ENCODE measurements around the gene SIPA1L3. TPM values are rescaled to one million over a fixed set of nuclear protein-coding genes. Genes with fewer than 3 reads are reported as not detected.
"Not testable (repeated sequence)": the region's sequence is repeated elsewhere in the genome, so short reads cannot be mapped to it uniquely, and the experiment has no call there.

The SIPA1L3 gene
- total RNA-seq, 1 experiment from 2014 or later, result 36.0 TPM

GRCh38 chr19:37909661-37910199 lies 2.7 kb downstream of the SIPA1L3 start:
- DNase-seq (ENCODE audit: unreplicated experiment), result no peak
- no peak overlapping the region for H3K4me3 Mint-ChIP-seq (ENCODE audit: unreplicated experiment)
- H3K27ac Mint-ChIP-seq (ENCODE audit: low read depth, unreplicated experiment), result no peak overlapping the region
- peaks cover 13% of the 10 kb centered on the region for H3K4me1 Mint-ChIP-seq (ENCODE audit: insufficient read depth, unreplicated experiment)
- no peaks in the 10 kb centered on the region for H3K9me3 Mint-ChIP-seq (ENCODE audit: unreplicated experiment)
- BruUV-seq (replicated peaks), result no TSS peak
- no peaks in the 10 kb centered on the region for H3K36me3 Mint-ChIP-seq (ENCODE audit: insufficient read depth, unreplicated experiment)
- H3K27me3 Mint-ChIP-seq (ENCODE audit: insufficient read depth, unreplicated experiment), result no peaks in the 10 kb centered on the region
- no peak for TF ChIP-seq CTCF (IDR thresholded peaks at IDR 0.05; ENCODE audit: unreplicated experiment)
- CTCF ChIA-PET, result interaction anchor here (0.6 to 1.3 kb wide), 3 partner anchors 8 to 192 kb away, joined by 3 to 4 read pairs (median 4); no protein-coding TSS in a partner anchor
- intact Hi-C loops (cut with micrococcal nuclease), result no loop called here
- POLR2A ChIA-PET, result interaction anchor here (1.1 kb wide), 1 partner anchor 94 kb away, joined by 3 read pairs; no protein-coding TSS in a partner anchor

GRCh38 chr19:37914908-37915307 lies 7.9 kb downstream of the SIPA1L3 start:
- CTCF ChIA-PET, result interaction anchor here (5.2 kb wide), 1 partner anchor 13 kb away, joined by 49 read pairs; no protein-coding TSS in a partner anchor
- no peak overlapping the region for H3K4me3 Mint-ChIP-seq (ENCODE audit: unreplicated experiment)
- no peak for TF ChIP-seq CTCF (IDR thresholded peaks at IDR 0.05; ENCODE audit: unreplicated experiment)
- H3K27ac Mint-ChIP-seq (ENCODE audit: low read depth, unreplicated experiment), result no peak overlapping the region
- H3K36me3 Mint-ChIP-seq (ENCODE audit: insufficient read depth, unreplicated experiment), result no peaks in the 10 kb centered on the region
- no peaks in the 10 kb centered on the region for H3K27me3 Mint-ChIP-seq (ENCODE audit: insufficient read depth, unreplicated experiment)
- intact Hi-C loops (cut with micrococcal nuclease), result no loop called here
- no peaks in the 10 kb centered on the region for H3K4me1 Mint-ChIP-seq (ENCODE audit: insufficient read depth, unreplicated experiment)
- POLR2A ChIA-PET, result no interaction called here
- no TSS peak for BruUV-seq (replicated peaks)
- no peak for DNase-seq (ENCODE audit: unreplicated experiment)
- H3K9me3 Mint-ChIP-seq (ENCODE audit: unreplicated experiment), result no peaks in the 10 kb centered on the region

GRCh38 chr19:37920591-37921450 lies 13.8 kb downstream of the SIPA1L3 start:
- Mint-ChIP-seq H3K9me3 (ENCODE audit: unreplicated experiment) (peaks cover 7% of the 10 kb centered on the region), H3K36me3 (ENCODE audit: insufficient read depth, unreplicated experiment) (peaks cover 22% of the 10 kb centered on the region), H3K4me3 (ENCODE audit: unreplicated experiment) (no peak overlapping the region), H3K27ac (ENCODE audit: low read depth, unreplicated experiment) (no peak overlapping the region), H3K4me1 (ENCODE audit: insufficient read depth, unreplicated experiment) (no peaks in the 10 kb centered on the region), H3K27me3 (ENCODE audit: insufficient read depth, unreplicated experiment) (no peaks in the 10 kb centered on the region)
- no peak for DNase-seq (ENCODE audit: unreplicated experiment)
- ChIA-PET CTCF (interaction anchor here (1.3 kb wide), 1 partner anchor 18 kb away, joined by 6 read pairs; no protein-coding TSS in a partner anchor), POLR2A (interaction anchor here (0.6 to 1.0 kb wide), 2 partner anchors 12 to 325 kb away, joined by 3 to 4 read pairs; no protein-coding TSS in a partner anchor)
- no TSS peak for BruUV-seq (replicated peaks)
- intact Hi-C loops (cut with micrococcal nuclease), result no loop called here
- TF ChIP-seq CTCF (IDR thresholded peaks at IDR 0.05; ENCODE audit: unreplicated experiment), result no peak

GRCh38 chr19:37924573-37924972 lies 17.6 kb downstream of the SIPA1L3 start:
- ChIA-PET CTCF (interaction anchor here (0.6 kb wide), 2 partner anchors 70 to 153 kb away, joined by 3 to 4 read pairs; no protein-coding TSS in a partner anchor), POLR2A (interaction anchor here (0.7 to 2.3 kb wide), 2 partner anchors 17 to 79 kb away, joined by 3 to 6 read pairs; partner anchors contain the start of genes SIPA1L3 and WDR87)
- H3K9me3 Mint-ChIP-seq (ENCODE audit: unreplicated experiment); DNase-seq (ENCODE audit: unreplicated experiment); H3K4me1 Mint-ChIP-seq (ENCODE audit: insufficient read depth, unreplicated experiment); BruUV-seq (replicated peaks); intact Hi-C loops (cut with micrococcal nuclease); H3K27ac Mint-ChIP-seq (ENCODE audit: low read depth, unreplicated experiment); H3K27me3 Mint-ChIP-seq (ENCODE audit: insufficient read depth, unreplicated experiment); H3K4me3 Mint-ChIP-seq (ENCODE audit: unreplicated experiment): not testable (repeated sequence)
- H3K36me3 Mint-ChIP-seq (ENCODE audit: insufficient read depth, unreplicated experiment), result peaks cover 22% of the 10 kb centered on the region
